Stimulated activated CD4-positive, alpha-beta T cell treated with anti-CD3 and anti-CD28 coated beads, Interleukin-12 subunit alpha, Interleukin-12 subunit beta, amount 100 ng/mL, for 24 hours (primary cell): ENCODE results near the gene TCF3.
A peak's percentile ranks its signal among the peaks of the same experiment; 100 is the strongest.
"Not testable (repeated sequence)": the region's sequence is repeated elsewhere in the genome, so short reads cannot be mapped to it uniquely, and the experiment has no call there.

Experiments used
- DNase-seq, 2 experiments: peaks; one replicate each; pipeline ENCODE4 v3.0.0-alpha.2; 2020; ENCODE audit warnings: low read depth in 2 of 2

Gene TCF3

DNA sequence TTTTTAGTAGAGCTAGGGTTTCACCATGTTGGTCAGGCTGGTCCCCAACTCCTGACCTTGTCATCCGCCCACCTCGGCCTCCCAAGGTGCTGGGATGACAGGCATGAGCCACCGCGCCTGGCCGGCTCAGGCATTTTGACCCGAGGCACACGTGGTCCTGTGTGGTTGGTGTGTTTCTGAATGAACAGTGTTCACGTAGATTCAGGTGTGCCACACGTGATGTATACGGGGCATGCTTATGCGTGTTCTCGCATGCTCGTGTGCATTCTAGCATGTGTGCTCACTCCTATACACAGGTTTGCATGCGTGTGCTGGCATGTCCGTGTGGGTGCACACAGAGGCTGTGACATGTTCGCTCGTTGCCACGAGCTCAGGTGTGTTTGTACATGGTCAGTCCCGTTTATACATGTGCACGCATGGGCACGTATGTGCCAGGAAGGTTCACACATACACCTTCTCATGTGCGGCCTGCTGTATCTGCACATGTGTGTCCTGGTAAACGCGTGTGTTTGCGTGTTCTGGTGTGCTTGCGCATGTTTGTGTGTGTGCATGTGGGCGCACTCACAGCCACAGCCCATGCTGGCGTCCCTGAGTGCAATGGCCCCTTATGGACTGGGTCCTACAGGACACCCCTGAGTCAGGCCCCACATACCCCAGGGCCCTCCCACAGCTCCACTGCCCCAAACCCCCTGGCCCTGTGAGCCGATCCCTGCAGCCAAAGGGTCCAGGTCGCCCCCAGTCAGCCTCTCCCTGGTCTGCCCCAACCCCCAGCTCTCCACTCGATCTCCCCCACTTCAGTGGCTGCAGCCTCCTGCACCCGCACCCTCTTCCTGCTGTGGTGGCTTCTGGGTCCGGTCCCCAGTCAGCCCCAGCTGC, 20.6 kb upstream of the TCF3 start:
- no peak for DNase-seq

DNA sequence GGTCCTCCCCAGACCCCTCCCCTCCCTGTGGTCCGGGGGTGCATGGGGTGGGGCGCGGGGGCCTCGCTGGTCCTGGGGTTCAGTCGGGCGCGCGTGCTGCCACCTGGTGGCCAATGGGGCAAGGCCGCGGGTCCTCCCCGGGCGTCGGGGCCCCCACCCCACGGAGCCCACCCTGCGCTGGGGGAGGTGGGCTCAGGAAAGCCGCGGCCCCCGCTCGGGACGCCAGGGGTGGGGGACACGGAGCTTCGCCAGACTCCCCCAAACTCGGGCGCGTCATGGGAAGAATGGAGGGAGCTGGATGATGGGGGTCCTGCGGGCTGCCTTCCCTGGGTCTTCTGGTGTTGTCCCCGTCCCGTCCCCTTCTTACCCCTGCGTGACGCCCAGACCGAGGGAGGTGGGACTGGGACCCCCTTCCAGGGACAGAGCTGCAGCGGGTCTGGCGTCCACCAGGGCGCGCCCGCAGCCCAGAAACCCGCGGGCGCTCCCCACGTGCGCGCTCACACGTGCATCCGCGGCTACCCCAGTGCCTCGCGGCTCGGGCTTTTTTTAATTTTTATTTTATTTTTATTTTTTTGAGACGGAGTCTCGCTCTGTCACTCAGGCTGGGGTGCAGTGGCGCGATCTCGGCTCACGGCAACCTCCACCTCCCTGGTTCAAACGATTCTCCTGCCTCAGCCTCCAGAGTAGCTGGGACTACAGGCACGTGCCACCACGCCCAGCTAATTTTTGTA, 19.8 kb upstream of the TCF3 start:
- peak in 1 of 2 experiments; percentile 47 for DNase-seq

DNA sequence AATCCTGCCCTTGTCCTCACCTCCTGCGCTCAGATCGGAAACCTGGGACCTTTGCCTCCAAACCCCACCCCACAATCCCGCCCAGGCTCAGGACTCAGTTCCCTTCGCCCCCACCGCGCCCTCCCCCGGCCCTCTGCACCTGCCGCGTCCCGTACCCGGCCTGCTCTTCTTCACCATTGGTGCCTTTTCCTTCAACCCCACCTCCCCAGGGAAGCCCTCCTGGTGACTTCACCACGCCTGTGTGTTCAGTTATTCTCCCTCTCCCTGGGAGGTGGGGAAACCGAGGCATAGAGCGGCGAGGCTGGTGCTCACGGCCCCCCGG, 19.3 kb upstream of the TCF3 start:
- DNase-seq = no peak

DNA sequence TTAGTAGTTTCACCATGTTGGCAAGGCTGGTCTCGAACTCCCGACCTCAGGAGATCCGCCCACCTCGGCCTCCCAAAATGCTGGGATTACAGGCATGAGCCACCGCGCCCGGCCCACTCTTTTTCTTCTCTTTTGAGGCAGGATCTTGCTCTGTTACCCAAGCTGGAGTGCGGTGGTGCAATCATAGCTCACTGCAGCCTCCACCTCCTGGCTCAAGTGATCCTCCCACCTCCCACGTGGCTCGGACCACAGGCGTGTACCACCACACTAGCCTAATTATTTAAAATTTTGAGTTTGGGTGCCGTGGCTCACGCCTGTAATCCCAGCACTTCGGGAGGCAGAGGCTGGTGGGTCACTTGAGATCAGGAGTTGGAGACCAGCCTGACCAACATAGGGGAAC, 18.3 kb upstream of the TCF3 start:
- DNase-seq = not testable (repeated sequence)

DNA sequence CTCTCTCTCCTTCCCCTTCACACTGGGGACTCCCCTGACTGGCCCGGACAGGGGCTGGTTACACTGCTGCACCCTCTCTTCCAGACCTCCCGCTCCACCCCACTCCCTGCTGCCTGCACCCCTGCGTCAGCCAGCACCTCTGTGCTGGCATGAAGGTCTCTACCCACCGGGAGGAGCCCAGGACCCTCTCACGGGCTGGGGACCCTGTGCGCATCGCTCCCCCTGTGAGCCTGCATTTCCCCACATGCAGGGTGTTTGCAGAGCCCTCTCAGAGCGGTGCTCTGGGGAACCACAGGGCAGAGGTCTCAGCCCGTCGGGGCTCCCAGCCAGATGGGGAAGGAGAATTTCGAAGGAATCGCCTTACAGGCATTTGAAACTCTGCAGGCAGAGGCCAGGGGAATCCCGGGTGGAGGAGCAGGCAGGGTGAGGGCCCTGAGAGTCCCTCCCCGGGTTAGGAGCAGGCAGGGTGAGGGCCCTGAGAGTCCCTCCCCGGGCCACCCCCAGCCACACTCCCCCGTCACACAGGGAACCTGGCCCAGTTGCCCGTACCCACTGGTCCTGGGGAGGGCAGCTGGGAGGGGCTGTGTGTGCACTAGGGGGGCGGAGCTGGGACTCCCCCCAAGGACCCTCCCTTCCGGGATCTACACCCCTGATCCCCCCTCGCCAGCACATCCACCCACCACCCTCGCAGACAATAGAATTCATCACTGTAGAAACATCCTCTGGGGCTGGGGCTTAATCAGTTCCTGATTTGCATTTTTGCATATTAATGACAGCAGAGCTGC, 16.3 kb upstream of the TCF3 start:
- no peak for DNase-seq

DNA sequence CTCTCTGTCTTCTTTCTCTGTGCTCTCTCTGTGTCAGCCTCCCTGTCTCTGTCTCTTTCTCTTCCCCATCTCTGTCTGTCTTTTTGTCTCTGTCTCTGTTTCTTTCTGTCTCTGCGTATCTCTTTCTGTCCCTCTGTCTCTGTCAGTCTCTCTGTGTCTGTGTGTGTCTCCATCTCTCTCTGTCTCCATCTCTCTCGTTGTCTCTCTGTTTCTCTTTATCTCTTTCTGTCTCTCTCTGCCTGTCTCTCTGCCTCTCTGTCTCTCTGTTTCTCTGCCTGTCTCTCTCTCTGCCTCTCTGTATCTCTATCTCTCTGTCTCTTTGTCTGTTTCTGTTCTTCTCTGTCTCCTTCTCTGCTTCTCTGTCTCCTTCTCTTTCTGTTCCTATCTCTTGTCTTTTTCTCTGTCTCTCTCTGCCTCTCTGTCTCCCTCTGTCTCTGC, 15.7 kb upstream of the TCF3 start:
- DNase-seq = no peak

DNA sequence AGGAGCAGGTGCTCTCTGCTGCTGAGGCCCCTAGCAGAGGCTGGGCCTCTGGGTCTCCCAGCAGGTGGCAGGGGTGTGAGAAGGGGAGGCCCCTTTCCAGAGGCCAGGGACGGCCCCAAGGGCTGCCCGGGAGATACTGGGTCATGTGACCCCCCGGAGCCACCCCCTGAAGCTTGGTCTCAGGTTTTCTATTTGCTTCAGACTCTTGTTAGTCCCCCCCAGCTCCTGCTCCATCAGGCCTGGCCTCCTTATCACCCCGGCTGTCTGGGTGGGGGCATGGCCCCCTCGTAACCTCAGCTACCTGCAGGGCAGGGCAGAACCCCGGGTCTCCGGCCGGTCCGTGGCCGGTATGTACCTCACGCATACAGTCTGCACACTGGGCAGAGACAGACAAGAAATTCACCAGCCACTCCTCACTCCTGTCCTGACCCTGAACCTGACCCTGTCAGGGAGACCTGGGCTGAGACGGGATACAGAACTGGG, 13.2 kb upstream of the TCF3 start:
- DNase-seq = no peak

DNA sequence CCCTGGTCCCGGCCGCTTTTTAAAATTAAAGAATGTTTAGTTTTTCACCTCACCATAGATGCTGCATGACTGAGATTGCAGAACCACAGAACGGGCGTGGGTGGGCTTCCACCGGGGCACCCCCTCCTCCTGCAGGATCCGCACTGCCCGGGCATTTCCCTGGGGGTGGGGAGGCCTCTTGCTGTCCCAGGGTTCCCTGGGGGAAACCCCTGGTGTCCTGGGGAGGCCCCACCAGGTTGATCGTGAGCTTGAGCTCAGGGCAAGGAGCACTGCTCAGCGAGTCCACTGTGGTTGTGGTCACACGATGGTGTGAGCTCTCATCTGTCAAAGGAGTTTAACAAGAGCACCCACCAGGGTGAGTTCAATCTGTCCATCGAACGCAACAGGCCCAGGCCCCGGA, 11.4 kb upstream of the TCF3 start:
- peak in 1 of 2 experiments; percentile 36 for DNase-seq

DNA sequence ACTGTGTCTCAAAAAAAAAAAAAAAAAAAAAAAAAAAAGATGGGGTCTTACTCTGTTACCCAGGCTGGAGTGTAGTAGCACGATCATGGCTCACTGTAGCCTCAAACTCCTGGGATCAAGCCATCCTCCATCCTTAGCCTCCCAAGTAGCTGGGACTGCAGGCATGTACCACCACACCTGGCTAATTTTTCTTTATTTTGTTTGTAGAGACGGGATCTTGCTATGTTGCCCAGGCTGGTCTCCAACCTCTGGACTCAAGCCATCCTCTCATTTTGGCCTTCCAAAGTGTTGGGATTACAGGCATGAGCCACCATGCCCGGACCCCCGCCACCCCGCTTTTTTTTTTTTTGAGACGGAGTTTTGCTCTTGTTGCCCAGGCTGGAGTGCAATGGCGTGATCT, 10.8 kb upstream of the TCF3 start:
- DNase-seq = not testable (repeated sequence)

DNA sequence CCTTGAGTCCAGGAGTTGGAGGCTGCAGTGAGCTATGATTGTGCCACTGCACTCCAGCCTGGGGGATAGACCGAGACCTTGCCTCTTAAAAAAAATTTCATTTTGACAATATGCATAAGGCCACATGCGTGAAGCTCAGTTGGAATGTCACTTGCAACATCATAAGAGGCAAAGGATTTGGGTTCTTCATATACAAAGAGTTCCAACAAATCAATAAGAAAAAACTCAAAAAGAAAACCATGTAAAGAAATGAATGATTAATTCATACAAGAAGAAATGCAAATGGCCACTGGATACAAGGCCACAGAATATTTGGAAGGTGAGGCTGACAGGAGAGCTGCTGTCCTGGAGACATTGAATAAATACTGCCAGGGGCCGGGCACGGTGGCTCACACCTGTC, 9.6 kb upstream of the TCF3 start:
- no peak for DNase-seq

DNA sequence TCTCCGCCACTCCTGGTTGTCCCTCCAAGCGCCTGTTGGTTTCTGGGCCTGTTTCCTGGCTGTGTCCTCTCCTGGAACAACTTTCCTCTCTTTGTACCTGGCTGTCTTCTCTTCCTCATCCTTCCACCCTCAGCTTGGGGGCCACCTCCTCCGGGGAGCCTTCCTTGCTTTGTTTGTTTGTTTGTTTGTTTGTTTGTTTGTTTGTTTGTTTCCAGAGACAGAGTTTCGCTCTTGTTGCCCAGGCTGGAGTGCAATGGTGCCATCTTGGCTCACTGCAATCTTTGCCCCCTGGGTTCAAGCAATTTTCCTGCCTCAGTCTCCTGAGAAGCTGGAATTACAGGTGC, 6.6 kb upstream of the TCF3 start:
- no peak for DNase-seq

DNA sequence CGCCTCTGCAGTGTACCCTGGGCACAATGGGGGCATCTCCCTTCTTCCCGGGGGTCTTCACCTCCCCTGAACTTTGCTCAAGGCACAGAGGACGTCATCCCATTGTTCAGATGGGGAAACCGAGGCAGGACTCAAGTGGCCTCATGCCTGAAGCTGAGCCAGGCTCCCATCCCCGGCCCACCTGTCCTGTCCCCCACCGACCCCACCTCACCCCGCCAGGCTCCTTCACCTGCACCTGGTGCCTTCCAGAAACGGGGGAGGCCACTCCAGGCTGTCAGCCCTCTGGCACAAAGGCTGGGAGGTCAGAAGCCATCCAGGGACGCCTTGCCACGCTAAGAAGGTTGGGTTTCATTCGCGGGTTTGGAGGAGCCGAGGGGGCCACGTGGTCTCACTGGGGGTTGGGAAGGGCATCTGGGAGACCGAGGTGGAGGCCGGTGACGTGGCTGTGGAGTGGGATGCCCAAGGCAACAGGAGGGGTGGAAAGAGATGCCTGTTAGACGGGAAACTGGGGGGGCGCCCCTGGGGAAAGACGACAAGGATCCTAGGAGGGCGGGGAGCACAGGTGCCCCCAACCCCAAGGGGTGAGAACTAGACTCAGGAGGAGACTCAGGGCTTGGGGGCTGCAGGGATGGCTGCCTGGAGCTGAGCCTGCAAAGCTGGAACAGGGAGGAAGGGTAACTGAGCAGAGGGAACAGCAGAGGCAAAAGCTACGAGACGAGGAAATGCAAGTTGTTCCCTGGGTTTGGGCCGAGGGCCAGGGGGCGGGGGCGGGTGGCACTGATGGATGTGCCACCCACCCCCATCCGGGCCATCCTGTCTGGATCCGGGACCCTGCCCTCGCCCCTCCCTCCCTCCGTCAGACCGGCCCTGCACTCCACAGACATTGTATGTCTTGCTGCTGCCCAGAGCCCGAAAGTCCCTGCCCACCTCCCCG, 6.0 kb upstream of the TCF3 start:
- no peak for DNase-seq

DNA sequence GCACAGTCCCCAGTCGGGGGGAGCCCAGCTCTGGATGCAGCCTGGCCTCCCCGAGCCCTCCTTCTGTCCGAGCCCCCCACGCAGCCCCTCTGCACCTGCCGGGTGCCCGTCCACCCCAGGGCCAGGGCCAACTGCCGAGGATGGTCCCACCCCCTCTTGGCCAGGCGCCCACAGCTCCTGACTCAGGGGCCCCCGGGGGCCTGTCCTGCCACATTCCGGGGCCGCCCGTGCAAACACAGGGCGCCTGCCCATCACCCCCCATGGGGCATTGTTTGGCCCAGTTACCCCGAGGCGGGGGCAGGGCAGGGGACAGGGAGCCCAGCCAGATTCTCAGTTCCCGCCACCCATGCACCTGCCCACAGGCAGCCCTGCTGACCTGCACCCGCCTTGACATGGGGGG, 5.3 kb upstream of the TCF3 start:
- no peak for DNase-seq

DNA sequence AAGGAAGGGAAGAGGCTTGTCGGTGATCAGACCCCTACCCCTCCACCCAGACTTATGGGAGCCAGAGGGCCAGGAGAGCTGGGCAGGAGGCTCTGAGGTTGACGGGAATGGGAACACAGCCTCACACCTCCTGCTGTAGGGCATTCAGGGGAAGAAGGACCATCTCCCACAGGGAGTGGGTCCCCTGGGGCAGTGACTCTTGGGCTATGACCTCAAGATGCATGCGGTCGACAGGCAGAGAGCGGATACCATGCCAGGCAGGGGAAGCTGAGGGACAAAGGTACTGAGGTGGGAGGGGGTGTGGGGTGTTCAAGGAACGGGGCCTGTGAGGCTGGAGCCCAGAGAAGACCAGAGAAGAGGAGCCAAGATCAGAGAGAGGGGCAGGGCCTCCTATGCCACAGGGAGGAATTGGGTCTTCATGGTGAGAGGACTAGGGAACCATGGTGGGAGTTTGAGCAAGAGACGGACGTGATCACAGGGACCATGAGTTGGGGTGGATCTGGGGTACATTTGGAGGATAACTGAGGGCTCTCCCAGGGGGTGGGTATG, 4.6 kb upstream of the TCF3 start:
- DNase-seq = no peak

DNA sequence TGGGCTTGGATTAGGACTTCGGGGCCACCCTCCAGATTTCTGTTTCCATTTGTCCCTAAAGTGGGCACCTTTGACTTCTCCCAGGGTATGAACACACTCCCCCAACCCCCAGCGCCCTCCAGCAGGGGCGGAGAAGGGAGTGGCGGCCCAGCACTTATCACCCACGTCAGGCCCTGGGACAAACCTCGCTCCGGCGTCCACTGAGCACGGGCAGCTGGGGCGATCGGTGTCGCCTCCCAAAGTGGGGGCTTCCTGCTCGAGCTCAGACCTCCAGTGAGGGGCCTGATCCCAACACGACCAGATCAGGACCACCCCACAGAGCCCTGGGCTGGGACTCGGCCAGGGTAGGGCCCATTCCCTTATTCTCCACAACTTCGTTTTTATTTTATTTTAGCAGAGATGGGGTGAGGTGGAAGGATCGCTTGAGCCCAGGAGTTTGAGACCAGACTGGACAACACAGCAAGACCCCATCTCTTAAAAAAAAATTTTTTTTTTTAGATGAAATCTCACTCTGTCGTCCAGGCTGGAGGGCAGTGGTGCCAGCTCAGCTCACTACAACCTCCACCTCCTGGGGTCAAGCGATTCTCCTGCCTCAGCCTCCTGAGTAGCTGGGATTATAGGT, 3.7 kb upstream of the TCF3 start:
- DNase-seq = no peak

DNA sequence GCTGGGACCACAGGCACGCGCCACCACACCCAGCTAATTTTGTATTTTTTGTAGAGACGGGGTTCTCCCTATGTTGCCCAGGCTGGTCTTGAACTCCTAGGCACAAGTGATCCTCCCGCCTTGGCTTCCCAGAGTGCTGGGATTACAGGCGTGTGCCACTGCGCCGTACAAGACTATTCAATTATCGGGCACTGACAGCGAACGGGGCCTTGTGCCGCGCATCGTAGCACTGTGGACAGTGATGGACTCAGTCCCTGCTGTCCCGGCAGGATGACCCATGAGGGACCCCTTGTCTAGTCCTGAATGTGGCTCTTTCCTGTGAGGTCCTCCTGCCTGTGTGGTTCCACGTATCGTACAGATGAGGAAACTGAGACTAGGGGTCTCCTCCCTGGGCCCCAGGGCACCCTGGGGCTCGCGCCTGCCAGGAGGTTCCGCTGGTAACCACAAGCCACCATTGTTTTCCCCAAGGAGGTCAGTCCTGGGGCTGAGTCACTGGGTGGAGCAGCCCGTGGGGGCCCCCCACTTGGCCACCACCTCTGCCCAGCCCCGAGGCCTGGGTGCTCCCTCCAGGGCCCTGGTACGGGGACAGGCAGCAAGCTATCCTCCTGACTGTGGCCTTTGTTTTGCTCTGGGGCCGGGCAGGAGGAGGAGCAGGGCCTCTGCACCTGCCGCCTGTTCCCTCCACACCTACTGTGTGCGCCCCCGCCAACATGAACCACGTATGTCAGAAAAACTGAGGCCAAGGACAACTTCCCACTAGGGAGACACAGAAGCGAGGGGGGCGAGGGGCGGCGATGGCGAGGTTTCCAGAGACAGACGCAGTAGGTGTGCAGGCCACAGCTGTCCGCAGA, 2.9 kb upstream of the TCF3 start:
- DNase-seq = no peak

DNA sequence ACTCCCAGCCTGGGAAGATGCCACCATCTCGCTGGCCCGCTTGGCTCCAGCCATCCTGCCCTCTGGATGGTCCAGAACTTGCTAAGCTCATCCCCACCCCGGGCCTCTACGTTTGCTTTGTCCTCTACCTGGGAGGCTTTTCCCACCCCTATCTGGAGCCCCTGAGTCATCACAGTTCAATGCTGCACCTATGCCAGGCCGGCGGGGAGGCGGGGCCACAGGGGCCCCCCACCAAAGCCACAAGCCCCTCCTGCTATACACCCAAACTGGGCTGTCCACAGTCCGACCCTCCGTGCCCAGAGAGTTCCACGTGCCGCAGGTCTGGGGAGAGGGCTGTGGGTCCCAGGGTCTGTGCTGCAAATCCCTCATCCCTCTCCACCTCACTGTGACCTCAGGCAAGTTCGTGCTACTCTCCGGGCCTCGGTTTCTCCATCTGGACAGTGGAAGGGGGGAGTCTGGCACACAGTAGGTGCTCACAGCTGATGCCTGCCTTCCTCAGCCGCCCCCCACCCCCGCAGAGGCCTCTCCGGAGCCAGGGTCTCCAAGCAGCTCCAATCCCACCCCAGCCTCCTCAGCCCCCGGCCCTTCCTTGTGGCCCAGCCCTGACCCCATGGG, 1.9 kb upstream of the TCF3 start:
- DNase-seq = no peak

DNA sequence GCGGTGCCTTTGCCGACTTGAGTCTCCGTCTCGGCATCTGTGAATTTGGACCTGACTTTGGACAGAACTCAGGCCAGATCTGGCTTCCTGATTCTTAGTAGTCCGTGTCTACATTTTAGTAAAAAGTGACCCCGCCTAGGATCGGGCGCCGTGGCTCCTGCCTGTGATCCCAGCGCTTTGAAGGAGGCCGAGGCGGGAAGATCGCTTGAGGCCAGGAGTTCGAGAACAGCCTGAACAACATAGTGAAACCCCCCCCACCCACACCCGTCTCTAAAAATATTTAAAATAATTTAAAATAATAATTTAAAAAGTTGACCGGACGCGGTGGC, 849 bp upstream of the TCF3 start:
- no peak for DNase-seq

DNA sequence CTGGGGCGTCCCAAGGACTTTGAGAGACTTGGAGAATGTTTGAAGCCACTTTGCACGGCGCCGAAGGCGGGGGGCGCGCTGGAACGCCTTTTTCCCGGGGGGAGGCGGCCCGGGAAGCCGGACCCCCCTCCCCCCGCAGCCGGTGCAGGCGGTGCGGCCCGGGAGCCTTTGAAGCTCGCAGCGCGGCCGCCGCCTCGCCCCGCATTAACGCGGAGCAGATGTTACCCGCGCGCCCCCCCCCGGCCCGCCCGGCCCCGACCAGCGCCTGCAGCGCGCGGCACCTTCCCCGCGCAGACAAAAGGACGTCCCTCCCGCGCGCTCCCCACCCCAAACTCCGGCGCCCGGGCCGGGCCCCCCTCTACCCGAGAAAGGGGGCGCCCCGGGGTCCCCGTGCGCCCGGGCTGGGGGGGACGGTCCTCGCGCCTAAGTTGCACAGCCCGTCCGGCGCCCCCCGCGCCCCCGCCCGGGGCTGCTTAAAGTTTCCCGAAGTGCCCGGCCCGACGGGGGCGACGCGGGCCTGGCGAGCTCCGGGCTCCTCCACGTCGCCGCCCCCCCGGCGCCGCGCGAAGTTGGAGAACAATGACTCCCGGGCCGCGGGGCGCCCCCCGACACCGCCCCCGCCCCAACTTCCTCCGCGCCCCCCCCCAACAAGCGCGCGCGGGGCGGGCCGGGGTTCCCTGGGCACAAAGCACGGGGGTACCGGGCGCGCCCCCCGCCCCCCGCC, 685 bp downstream of the TCF3 start:
- DNase-seq = no peak
